Immature natural killer cell (primary cell): ENCODE data around the gene THEM4. TPM values are rescaled to one million over a fixed set of nuclear protein-coding genes. Genes with fewer than 3 reads are reported as not detected.
A peak's percentile ranks its signal among the peaks of the same experiment; 100 is the strongest.

Experiments
- DNase-seq, 3 donors: peaks; one replicate each; pipeline ENCODE4 v3.0.0; 2022; ENCODE audit warnings: mixed read lengths in 1 of 3
- H3K27ac Mint-ChIP-seq, 6 donors: one replicate each; pipeline ENCODE4 v1.8.0; 2020; ENCODE audit warnings: mixed read lengths in 6 of 6, mild to moderate bottlenecking in 5 of 6, inconsistent platforms in 4 of 6, moderate library complexity in 3 of 6
- H3K27me3 Mint-ChIP-seq, 3 donors: one replicate each; pipeline ENCODE4 v1.8.0; 2020 to 2021; ENCODE audit warnings: low read depth in 3 of 3, mild to moderate bottlenecking in 3 of 3, mixed read lengths in 3 of 3, moderate library complexity in 3 of 3, inconsistent platforms in 1 of 3
- H3K36me3 Mint-ChIP-seq, 3 donors: one replicate each; pipeline ENCODE4 v1.8.0; 2020; ENCODE audit warnings: mixed read lengths in 3 of 3, inconsistent platforms in 2 of 3, mild to moderate bottlenecking in 2 of 3
- H3K4me1 Mint-ChIP-seq, 2 donors: one replicate each; pipeline ENCODE4 v1.8.0; 2020; ENCODE audit warnings: inconsistent platforms in 2 of 2, mild to moderate bottlenecking in 2 of 2, mixed read lengths in 2 of 2, moderate library complexity in 1 of 2
- H3K4me3 Mint-ChIP-seq, 5 donors: one replicate each; pipeline ENCODE4 v1.8.0; 2020; ENCODE audit warnings: mild to moderate bottlenecking in 5 of 5, mixed read lengths in 5 of 5, inconsistent platforms in 3 of 5, moderate library complexity in 3 of 5
- H3K9me3 Mint-ChIP-seq, 6 donors: one replicate each; pipeline ENCODE4 v1.8.0; 2020; ENCODE audit warnings: mild to moderate bottlenecking in 6 of 6, mixed read lengths in 6 of 6, inconsistent platforms in 4 of 6, moderate library complexity in 3 of 6
- polyA plus RNA-seq, 3 donors: library from polyadenylated mRNA; unstranded; fragments of 300-500 nt; fragmentation: Illumina TruSeq; gene quantifications; one replicate each; pipeline ENCODE4 v1.2.3, GENCODE V29; 2021

THEM4 gene
- polyA plus RNA-seq, 3 donors from 2014 or later = 29.9 to 38.1 (median 36.7) TPM

- Mint-ChIP-seq H3K9me3 (no peaks in the 10 kb centered on the region), H3K4me1 (peaks cover 34 to 39% of the 10 kb centered on the region in 2 donors), H3K36me3 (peaks cover 0 to 1% (median 1%) of the 10 kb centered on the region in 3 donors), H3K27ac (peak within 1 kb of the TSS; percentile 16 to 84 (median 73)), H3K4me3 (peak within 1 kb of the TSS; percentile 75 to 85 (median 79)), H3K27me3 (peaks cover 3 to 16% (median 6%) of the 10 kb centered on the region in 3 donors)
- DNase-seq = peak; percentile 51 to 61 (median 55)
Measured at GRCh38 chr1:151839457-151840403, 69.6 kb downstream of the THEM4 start, which contains the start of gene C2CD4D. Gene C2CD4D, minus strand, starts transcription at chr1:151839820. Its CDS starts 831 bp downstream, at chr1:151838989.

GRCh38 chr1:151839082-151839412 lies 70.3 kb downstream of the THEM4 start:
- H3K27me3 Mint-ChIP-seq = peaks cover 3 to 16% (median 6%) of the 10 kb centered on the region in 3 donors
- H3K36me3 Mint-ChIP-seq = no peaks in the 10 kb centered on the region
- DNase-seq = no peak
- H3K4me3 Mint-ChIP-seq = peak overlapping the region; percentile 75 to 85 (median 79)
- H3K27ac Mint-ChIP-seq = peak overlapping the region in 3 of 6 donors; percentile 10 to 30 (median 21)
- H3K9me3 Mint-ChIP-seq = no peaks in the 10 kb centered on the region
- peaks cover 34 to 39% of the 10 kb centered on the region in 2 donors for H3K4me1 Mint-ChIP-seq

- Mint-ChIP-seq H3K9me3 (no peaks in the 10 kb centered on the region), H3K4me3 (peak overlapping the region; percentile 75 to 85 (median 81)), H3K27ac (peak overlapping the region in 2 of 6 donors; percentile 10 to 30), H3K36me3 (no peaks in the 10 kb centered on the region), H3K27me3 (peaks cover 3 to 16% (median 6%) of the 10 kb centered on the region in 3 donors), H3K4me1 (peaks cover 37 to 39% of the 10 kb centered on the region in 2 donors)
- peak; percentile 41 to 57 (median 55) for DNase-seq
Measured at GRCh38 chr1:151838222-151839081, 70.9 kb downstream of the THEM4 start.

GRCh38 chr1:151837884-151838221 lies 71.5 kb downstream of the THEM4 start:
- Mint-ChIP-seq H3K36me3 (no peaks in the 10 kb centered on the region), H3K4me3 (peak overlapping the region; percentile 81 to 89 (median 84)), H3K4me1 (peaks cover 37 to 39% of the 10 kb centered on the region in 2 donors), H3K27ac (peak overlapping the region; percentile 34 to 94 (median 86)), H3K9me3 (no peaks in the 10 kb centered on the region), H3K27me3 (peaks cover 3 to 15% (median 6%) of the 10 kb centered on the region in 3 donors)
- DNase-seq = peak in 2 of 3 donors; percentile 33 to 35

GRCh38 chr1:151837197-151837596 lies 72.1 kb downstream of the THEM4 start:
- H3K9me3 Mint-ChIP-seq = no peaks in the 10 kb centered on the region
- peaks cover 37 to 39% of the 10 kb centered on the region in 2 donors for H3K4me1 Mint-ChIP-seq
- peaks cover 3 to 15% (median 6%) of the 10 kb centered on the region in 3 donors for H3K27me3 Mint-ChIP-seq
- H3K27ac Mint-ChIP-seq = peak overlapping the region; percentile 34 to 94 (median 86)
- H3K36me3 Mint-ChIP-seq = no peaks in the 10 kb centered on the region
- DNase-seq = peak in 1 of 3 donors; percentile 38
- H3K4me3 Mint-ChIP-seq = peak overlapping the region; percentile 81 to 89 (median 84)

GRCh38 chr1:151835596-151835995 lies 73.7 kb downstream of the THEM4 start:
- Mint-ChIP-seq H3K36me3 (no peaks in the 10 kb centered on the region), H3K4me3 (no peak overlapping the region), H3K27me3 (peaks cover 3 to 13% (median 6%) of the 10 kb centered on the region in 3 donors), H3K9me3 (no peaks in the 10 kb centered on the region), H3K4me1 (peaks cover 41% of the 10 kb centered on the region in 2 donors), H3K27ac (no peak overlapping the region)
- no peak for DNase-seq

- Mint-ChIP-seq H3K4me3 (no peak overlapping the region), H3K9me3 (no peaks in the 10 kb centered on the region), H3K36me3 (no peaks in the 10 kb centered on the region), H3K27me3 (peaks cover 3 to 15% (median 3%) of the 10 kb centered on the region in 3 donors), H3K27ac (no peak overlapping the region), H3K4me1 (peaks cover 41 to 44% of the 10 kb centered on the region in 2 donors)
- no peak for DNase-seq
Measured at GRCh38 chr1:151834239-151834638, 75.1 kb downstream of the THEM4 start.

GRCh38 chr1:151833172-151833900 lies 76.0 kb downstream of the THEM4 start:
- no peak overlapping the region for H3K4me3 Mint-ChIP-seq
- peaks cover 3 to 13% (median 3%) of the 10 kb centered on the region in 3 donors for H3K27me3 Mint-ChIP-seq
- H3K27ac Mint-ChIP-seq = peak overlapping the region in 1 of 6 donors; percentile 31
- no peaks in the 10 kb centered on the region for H3K36me3 Mint-ChIP-seq
- DNase-seq = no peak
- H3K9me3 Mint-ChIP-seq = peaks cover 0 to 2% (median 0%) of the 10 kb centered on the region in 6 donors
- peaks cover 46 to 47% of the 10 kb centered on the region in 2 donors for H3K4me1 Mint-ChIP-seq

GRCh38 chr1:151832318-151832980 lies 76.9 kb downstream of the THEM4 start:
- Mint-ChIP-seq H3K27ac (no peak overlapping the region), H3K36me3 (no peaks in the 10 kb centered on the region), H3K9me3 (peaks cover 0 to 2% (median 0%) of the 10 kb centered on the region in 6 donors), H3K27me3 (peaks cover 3 to 14% (median 3%) of the 10 kb centered on the region in 3 donors), H3K4me3 (no peak overlapping the region), H3K4me1 (peaks cover 48 to 50% of the 10 kb centered on the region in 2 donors)
- DNase-seq = no peak

- H3K27me3 Mint-ChIP-seq = peaks cover 2 to 13% (median 3%) of the 10 kb centered on the region in 3 donors
- DNase-seq = no peak
- no peak within 1 kb of the TSS for H3K4me3 Mint-ChIP-seq
- no peak within 1 kb of the TSS for H3K27ac Mint-ChIP-seq
- no peaks in the 10 kb centered on the region for H3K36me3 Mint-ChIP-seq
- peaks cover 40 to 42% of the 10 kb centered on the region in 2 donors for H3K4me1 Mint-ChIP-seq
- H3K9me3 Mint-ChIP-seq = peaks cover 0 to 2% (median 0%) of the 10 kb centered on the region in 6 donors
Measured at GRCh38 chr1:151831605-151832004, 77.7 kb downstream of the THEM4 start, which contains the start of gene RORC. Gene RORC, minus strand, starts transcription at chr1:151831802. Its CDS starts 38 bp downstream, at chr1:151831764.

GRCh38 chr1:151831256-151831591 lies 78.1 kb downstream of the THEM4 start:
- H3K9me3 Mint-ChIP-seq = peaks cover 0 to 2% (median 0%) of the 10 kb centered on the region in 6 donors
- no peak overlapping the region for H3K27ac Mint-ChIP-seq
- peaks cover 0 to 12% (median 5%) of the 10 kb centered on the region in 3 donors for H3K27me3 Mint-ChIP-seq
- no peak overlapping the region for H3K4me3 Mint-ChIP-seq
- peaks cover 40 to 42% of the 10 kb centered on the region in 2 donors for H3K4me1 Mint-ChIP-seq
- DNase-seq = no peak
- H3K36me3 Mint-ChIP-seq = no peaks in the 10 kb centered on the region

GRCh38 chr1:151830055-151830454 lies 79.3 kb downstream of the THEM4 start:
- DNase-seq = no peak
- H3K27ac Mint-ChIP-seq = peak overlapping the region in 2 of 6 donors; percentile 11 to 77
- H3K9me3 Mint-ChIP-seq = peaks cover 0 to 2% (median 0%) of the 10 kb centered on the region in 6 donors
- peaks cover 0 to 14% (median 5%) of the 10 kb centered on the region in 3 donors for H3K27me3 Mint-ChIP-seq
- peak overlapping the region in 3 of 5 donors; percentile 49 to 83 (median 73) for H3K4me3 Mint-ChIP-seq
- H3K36me3 Mint-ChIP-seq = no peaks in the 10 kb centered on the region
- peaks cover 41 to 45% of the 10 kb centered on the region in 2 donors for H3K4me1 Mint-ChIP-seq
